Loucy (cell line): ENCODE measurements around the gene RAC2.

Source experiments
- EZH2phosphoT487 ChIP-seq: fragments of 200-600 bp; IDR thresholded peaks from 2 replicates; pipeline ENCODE4 v1.6.1; 2018; ENCODE audit warnings: antibody characterized with exemption, mild to moderate bottlenecking, moderate library complexity, borderline replicate concordance
- TF ChIP-seq, protein P1 (sequence below): fragments of 200-600 bp; sonication (generic); conservative IDR thresholded peaks from 2 replicates; pipeline ENCODE4 v1.5.1; 2014; ENCODE audit warnings: mild to moderate bottlenecking, antibody characterized with exemption, low read length

DNA sequence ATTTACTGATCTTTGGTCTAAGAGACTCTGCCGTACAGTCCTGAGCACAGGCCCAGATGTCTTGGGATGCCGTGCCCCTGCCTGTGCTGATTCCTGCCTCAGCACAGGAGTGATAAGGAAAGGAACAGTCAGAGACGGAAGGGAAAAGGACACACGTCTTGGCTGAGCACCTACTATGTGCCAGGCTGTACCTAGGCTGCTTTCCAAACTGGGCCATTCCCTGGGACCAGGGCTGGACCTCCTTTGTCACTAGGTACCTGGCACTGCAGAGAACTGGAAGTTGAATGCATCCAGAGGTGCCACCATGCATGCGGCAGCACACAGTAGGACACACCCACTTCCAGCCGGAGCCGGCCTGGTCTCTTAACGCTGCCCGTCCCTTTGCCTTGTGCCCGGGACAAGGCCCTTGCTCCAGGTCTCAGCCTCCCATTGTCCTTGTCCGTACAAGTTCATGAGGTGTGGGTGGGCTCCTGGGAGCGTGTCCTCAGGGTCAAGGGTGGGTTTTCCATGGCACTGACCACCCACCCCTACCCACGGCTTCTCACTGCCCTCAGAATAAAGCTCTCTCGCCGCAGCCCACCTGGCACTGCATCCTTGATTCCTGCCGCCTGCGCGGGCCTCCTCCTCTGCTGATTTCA is 30.7 kb downstream of the RAC2 start:
- TF ChIP-seq, protein P1, sequence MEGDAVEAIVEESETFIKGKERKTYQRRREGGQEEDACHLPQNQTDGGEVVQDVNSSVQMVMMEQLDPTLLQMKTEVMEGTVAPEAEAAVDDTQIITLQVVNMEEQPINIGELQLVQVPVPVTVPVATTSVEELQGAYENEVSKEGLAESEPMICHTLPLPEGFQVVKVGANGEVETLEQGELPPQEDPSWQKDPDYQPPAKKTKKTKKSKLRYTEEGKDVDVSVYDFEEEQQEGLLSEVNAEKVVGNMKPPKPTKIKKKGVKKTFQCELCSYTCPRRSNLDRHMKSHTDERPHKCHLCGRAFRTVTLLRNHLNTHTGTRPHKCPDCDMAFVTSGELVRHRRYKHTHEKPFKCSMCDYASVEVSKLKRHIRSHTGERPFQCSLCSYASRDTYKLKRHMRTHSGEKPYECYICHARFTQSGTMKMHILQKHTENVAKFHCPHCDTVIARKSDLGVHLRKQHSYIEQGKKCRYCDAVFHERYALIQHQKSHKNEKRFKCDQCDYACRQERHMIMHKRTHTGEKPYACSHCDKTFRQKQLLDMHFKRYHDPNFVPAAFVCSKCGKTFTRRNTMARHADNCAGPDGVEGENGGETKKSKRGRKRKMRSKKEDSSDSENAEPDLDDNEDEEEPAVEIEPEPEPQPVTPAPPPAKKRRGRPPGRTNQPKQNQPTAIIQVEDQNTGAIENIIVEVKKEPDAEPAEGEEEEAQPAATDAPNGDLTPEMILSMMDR: no peak
- no peak for TF ChIP-seq EZH2phosphoT487
